NCI-H748 treated with DMSO at 0.1 percent for 48 hours (cell line): ENCODE data around the gene ATE1.
"Not testable (repeated sequence)": the region's sequence is repeated elsewhere in the genome, so short reads cannot be mapped to it uniquely, and the experiment has no call there.

ENCODE experiments used
- DNase-seq: peaks from one replicate; lab custom pipeline; 2025; lab: John Stamatoyannopoulos, UW

The ATE1 gene

DNA sequence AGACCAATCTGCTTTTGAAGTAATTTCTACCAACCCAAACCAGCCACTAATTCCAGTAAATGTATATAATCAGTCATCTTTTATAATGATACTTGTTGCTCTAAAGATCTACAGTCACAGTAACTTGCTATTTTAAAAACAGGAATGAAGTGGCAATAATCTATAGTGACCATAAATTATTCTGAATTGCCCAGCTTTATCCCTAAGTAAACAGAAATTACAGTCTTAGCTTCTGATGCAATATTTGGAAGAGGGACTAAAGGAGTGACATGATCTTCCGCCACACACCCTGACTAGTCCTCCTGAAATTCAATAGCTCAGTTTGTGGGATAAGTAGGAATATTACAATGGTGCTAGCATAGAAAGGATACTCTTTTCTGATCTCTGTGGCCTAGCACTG lies 96.1 kb downstream of the ATE1 start:
- no peak for DNase-seq

DNA sequence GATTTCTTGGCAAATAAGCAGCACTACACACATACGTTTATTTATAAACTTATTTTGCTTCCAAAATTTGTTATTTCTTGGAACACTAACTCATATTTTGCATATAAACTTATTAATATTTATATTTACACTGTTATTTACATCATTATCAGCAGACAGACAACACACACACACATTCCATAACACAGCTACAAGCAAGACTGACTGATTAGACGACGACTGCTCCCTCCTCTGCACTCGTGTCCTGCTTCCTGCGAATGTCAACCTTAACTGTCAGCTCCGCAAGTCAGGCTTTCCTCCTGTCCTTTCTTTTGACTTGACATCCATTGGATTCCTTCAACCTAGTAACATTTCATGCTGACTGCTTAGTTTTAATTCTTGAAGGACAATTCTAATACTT lies 96.6 kb downstream of the ATE1 start:
- no peak for DNase-seq

DNA sequence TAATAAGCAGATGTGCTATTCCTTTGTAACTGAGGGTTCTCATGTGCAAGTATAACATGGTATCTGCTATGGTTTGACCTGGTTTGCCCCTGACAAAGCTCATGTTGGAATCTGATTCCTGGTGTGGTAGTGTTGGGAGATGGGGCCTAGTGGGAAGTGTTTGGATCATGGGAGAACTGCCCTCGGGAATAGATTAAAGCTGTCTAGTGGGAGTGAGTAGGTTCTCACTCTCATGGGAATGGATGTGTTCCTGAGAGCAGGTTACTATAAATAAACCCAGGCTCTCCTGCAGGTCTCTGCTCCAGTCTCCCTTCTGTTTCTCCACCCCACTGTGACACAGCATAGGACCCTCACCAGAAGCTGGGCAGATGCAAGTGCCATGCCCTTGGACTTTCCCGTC lies 97.7 kb downstream of the ATE1 start:
- DNase-seq, result no peak

DNA sequence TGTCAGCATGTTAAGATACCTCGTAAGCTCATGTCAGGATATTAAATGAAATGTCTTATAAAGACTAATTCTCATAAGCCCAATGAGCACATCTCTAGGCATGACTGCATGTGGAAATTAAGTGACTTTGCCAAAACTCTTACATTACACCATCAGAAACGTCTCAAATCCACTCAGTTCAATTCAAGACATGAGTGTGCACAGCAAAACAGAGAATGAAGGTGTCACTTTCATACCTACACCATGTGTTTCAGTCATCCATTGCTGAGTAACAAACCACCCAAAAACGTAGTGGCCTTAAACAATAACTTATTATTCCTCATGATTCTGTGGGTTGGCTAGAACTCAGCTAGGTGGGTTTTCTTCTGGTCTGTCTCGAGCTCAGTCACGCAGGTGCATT lies 99.8 kb downstream of the ATE1 start:
- no peak for DNase-seq

DNA sequence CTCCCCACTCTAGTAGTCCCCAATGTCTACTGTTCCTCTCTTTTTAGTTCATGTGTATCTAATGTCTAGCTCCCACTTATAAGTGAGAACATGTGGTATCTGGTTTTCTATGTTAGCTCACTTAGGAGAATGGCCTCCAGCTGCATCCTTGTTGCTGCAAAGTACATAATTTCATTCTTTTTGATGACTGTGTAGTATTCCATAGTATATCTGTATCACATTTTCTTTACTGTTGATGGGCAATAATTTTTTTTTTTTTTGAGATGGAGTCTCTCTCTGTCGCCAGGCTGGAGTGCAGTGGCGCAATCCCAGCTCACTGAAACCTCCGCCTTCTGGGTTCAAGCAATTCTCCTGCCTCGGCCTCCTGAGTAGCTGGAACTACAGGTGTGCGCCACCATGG lies 101.1 kb downstream of the ATE1 start:
- DNase-seq, result not testable (repeated sequence)

DNA sequence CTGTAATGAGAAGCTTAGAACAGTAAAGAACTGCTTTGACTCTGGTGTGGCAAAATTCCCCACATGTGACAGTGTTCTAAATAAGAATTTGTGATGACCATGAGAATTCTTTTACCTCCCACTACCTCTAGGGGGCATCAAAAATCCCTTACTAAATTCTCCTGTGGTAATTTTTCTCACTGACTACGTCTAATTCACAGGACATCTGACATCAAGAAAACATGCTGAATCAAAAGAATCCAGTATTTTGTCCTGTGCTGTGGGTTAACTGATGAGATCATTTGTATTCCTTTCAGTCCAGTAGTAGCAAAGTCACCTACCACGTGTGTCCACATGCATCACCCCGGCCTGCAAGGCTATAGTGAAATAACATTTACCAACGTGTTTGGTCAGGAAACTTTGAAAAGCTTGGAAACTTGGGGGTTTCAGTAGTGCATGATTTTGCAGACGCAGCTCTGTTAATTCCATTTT lies 103.8 kb downstream of the ATE1 start:
- no peak for DNase-seq

DNA sequence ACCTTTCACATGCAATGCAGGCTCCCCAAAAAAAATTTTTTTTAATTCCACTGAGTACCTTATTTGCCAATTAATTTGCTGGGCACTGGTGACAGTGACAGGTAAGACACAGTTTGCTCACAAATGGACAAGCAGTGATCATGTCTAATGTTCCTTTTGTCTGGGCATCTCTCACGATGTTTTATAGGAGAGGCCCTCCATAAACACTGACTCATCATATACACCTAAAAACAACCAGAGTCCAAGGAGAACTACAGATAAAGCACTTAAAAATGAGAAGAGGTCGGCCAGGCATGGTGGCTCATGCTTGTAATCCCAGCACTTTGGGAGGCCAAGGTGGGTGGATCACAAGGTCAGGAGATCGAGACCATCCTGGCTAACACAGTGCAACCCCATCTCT lies 105.1 kb downstream of the ATE1 start:
- no peak for DNase-seq

DNA sequence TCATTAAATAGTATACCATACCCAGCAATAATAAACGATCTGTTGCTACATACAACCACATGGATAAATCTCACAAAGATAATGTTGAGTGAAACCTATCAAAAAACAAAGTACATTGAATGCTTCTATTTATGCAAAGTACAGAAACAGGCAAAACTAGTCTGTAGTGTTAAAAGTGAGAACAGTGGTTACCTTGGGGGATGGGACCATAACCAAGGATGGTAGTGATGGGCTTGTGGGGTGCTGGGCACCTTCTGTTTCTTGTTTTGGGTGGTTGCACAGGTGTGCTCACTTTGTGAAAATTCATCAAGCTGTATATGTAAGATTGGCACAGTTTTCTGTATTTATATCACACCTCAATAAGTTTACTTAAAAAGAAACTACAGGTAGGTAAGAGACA lies 105.7 kb downstream of the ATE1 start:
- no peak for DNase-seq

DNA sequence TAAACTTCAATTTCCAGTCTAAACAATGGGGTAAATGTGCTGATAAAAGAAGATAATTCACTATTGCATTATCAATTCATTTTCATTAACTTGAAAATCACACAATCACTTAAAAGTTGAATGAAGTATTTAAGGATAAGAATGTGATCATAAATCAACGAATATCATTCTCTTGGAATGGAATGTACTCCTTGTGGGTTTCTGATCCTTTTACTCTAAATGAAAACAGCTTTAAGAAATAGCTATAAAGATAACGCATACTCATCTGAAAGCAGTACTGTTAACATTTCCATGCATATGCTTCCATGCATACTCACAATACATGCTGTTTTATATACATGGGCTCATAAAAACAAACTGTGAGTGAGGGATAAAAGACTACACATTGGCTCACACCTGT lies 108.8 kb downstream of the ATE1 start:
- DNase-seq, result no peak

DNA sequence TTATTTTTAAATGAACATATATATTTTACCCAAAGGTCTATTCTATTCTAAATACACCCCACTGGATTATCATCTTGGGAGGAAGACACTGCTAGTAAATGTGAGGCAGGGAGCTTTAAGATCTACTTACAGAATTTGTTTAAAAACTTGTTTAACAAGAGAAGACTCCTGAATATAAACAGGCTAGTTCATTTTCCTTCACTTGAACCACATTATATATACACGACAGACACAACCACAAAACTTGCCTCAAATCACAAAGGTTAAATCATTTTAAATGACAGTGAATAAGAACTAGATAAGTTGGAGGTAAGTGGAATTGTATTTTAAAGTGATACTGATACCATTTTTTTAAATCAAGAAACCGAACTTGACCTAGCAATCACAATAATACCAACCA lies 109.2 kb downstream of the ATE1 start:
- DNase-seq, result no peak

DNA sequence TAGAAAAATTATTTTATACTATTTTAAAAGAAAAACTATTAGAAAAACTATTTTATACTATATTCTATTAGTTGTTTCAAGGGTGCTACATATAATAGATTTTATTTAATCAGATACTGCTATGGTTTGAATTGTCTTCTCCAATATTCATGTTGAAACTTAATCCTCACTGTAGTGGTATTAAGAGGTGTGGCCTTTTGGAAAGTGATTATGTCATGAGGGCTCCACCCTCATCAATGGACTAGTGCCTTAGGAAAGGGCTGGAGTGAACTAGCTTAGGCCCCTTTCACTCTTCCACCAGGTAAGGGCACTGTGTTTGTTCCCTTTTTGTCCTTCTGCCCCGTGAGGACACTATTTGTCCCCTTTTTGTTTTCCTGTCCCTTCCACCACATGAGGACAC lies 111.6 kb downstream of the ATE1 start:
- no peak for DNase-seq

DNA sequence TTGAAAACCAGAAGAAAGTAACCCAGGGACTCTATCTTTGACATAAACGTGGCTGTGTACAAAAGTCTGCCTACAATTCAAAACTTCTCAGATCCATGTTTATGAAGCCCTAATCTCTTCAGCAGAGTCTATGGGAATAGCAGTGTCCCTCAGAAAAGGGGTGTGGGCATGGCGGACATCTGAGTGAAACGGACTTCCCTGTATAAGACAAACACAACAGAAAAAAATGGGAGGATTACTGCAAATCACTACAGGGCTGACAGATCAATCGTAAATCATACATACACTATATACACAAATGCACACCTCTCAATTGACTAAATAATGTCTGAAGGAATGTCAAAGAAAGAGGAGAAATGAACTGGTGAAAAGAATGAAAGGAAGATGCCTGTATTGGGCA lies 114.0 kb downstream of the ATE1 start:
- DNase-seq, result no peak

DNA sequence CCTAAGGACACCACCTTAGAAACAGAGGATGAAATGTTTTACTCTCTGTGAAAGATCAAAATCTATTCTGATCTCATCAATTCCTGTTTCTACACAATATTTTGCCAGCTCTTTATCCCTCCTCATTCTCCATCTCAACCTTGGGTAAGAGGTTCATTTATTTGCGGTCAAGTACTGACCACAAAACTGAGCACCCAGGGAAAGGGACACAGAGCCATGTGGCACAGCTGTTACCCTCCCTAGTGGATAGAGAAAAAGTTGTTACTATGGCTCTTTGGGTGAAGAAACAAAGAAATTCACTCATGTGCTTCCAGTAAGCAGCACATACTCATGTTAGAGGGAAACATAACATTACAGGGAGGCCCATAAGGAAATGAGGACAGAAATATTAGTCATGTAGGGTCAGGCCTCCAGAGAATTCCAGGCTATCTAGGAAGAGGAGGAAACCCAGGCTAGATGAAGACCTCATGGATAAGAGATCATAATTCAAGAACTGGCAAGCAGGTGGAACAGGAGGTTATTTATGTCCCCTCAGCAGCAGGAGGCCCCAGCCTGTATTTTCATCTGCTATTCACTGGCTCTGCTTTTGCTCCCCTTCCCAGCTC lies 114.5 kb downstream of the ATE1 start:
- DNase-seq, result no peak

DNA sequence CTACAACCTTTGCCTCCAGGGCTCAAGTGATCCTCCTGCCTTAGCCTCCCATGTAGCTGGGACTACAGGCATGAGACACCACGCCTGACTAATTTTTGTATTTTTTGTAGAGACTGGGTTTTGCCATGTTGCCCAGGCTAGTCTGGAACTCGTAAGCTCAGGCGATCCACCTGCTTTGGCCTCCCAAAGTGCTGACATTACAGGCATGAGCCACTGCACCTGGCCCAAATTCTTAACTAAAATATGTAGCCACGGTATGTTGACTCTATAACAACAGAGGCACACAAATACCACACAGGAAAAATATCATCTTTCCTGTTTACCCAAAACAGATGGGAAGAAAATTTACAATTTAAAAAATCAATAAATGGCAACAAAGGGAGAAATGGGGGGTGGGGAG lies 115.8 kb downstream of the ATE1 start:
- DNase-seq, result no peak

DNA sequence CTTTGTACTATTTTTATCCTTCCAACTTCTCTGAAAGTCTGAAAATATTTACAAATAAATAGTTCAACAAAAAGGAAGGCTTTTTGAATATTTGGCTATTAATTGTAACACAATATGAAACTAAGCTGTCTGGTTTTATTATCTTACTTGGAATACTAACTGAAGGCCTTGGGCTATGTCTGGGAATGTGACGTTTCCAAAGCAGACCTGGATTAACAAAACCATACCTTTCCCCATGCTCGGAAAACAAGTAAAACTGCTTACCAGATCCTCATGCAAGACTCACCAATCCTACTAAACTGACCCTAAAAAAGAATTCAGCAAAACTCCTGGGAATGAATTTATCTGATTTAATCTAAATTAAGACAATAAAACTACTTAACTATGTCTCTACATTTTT lies 116.4 kb downstream of the ATE1 start:
- no peak for DNase-seq

DNA sequence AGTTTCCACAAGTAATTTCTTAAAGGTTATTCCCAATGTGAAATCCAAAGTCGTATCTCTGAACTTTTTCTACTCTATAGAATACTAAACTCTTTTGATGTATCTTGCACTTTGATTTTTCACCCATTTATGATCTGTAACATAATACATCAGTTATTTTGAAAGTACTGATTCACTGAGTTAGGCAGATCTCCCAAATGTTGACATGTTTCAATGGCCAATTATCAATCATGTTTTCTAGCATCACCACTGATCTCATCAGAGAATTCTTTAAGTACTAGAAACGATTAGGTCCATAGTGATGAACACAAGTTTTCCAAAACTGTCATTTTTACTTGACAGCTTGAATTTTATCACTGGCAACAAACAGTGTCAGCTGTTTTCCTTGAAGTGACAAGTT lies 119.0 kb downstream of the ATE1 start:
- no peak for DNase-seq

DNA sequence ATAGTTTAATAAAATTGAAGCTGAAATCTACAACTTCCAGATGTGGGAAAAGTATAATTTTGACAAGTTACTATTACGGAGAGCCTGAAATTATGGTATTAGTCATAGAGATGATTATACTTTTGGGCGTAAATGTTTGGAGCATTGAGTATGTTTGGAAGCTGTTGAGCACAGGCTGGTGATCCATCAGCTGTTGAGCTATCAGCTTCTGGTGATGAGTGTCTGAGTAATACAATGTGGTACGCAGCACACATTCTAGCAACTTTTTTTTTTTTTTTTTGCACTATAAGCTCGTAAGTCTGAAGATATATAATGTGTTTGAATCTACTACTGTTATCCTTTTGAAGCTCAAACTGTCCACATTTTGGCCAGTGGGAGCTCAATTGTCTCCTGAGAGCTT lies 123.4 kb downstream of the ATE1 start:
- DNase-seq, result no peak

DNA sequence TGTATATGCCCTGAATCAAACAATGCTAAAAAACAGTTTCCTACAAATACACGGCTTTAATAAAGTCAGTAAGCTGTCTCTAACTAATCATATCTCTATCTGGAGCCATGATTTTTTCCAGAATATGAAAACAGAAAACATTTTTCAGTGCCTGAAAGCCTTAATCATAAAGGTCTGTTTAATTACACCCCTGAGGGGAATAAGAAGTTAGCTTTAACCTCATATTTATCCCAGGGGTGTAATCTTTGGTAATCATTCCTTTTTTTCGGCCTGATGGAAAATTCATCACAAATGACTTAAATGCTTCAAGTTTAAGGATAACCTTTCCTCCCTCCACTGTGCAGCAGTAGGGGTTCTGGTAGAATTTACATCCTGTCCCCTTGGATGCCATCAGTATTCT lies 124.2 kb downstream of the ATE1 start:
- no peak for DNase-seq

DNA sequence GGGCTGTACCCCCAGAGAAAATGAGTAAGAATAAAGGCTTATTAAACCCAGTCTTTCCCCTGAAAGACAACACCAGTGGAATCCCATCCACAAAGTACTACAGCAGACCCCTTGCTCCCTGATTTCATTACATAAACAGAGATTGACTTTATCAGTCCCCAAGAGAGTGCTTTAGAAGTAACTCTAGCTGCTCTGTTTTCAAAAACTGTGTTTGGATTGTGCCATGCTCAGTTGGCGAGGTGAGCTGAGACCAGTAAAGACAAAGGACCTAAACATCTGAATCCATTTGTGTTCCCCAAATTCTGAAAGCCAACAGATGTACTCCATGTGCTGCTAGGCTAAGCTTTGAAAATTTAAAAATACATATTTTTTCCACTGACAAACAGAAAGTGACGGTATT lies 127.0 kb downstream of the ATE1 start:
- no peak for DNase-seq

DNA sequence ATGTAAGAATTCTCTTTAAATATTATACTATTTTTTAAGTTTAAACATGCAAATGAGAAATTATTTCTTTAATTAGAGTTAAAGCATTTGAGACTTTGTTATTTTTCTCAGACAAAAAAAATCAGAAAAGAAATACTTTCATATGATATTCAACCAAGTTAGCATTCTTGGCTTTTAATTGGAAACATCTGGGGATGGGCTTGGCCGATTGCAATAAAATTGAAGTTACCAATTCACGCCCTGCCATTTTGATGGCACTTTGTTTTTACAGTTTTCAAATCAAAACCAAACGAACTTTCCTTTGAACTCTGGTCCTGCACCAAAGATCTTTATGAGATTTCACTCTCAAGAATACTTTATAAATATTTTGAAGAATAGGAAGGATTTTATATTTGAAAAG lies 127.7 kb downstream of the ATE1 start:
- DNase-seq, result no peak

DNA sequence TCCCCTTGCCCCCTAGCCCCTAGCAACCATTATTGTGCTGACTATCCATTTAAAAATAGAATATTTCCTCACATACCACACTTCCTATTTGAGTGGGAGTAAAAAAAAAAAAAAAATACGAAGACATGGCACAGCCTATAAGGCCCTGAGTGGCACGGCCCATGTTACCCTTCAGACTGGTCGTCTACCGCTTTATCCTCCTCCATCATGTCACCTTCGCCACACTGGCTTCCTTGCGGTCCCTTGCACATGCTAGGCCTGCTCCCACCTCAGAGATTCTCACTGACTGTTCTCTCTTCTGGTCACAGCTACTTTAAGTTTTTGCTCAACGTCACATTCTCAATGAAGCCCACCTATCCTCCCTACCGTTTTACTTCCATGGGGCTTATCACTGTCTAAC lies 130.3 kb downstream of the ATE1 start:
- DNase-seq, result no peak

DNA sequence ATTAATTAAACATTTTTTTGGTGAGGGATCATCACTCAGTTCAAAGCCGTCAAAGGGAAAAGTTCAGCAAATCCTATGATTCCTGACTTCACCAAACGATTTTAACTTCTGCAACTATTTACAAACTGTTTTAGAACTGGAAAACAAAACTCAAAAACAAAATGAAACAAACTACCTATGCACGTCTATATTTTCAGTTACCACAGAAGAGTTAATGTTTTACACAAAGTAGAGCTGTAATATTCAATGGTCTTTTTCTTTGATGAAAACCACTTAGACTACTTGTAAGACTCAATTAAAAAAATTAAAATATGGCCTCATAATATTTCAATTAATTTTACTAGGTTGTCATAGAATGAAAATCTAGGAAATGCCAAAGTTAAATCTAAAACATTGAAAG lies 131.5 kb downstream of the ATE1 start:
- no peak for DNase-seq

DNA sequence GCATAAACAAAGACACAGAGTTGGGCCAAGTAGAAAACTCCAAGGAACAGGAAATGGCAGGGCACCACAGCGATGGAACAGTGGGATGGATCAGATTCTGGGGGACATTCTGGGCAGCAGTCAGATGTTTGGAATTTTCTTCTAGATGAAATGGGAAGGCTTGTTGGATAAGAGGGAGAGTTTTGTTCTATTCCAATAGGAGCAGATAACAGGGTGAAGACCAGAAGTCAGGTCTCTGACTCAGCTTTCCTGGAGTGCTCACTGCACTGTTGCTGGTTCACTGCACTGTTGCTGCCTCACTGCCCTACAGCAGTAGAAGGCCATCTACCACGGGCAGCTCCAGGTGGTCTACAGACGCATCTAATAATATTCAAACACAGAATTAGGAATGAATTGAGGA lies 135.6 kb downstream of the ATE1 start:
- no peak for DNase-seq

DNA sequence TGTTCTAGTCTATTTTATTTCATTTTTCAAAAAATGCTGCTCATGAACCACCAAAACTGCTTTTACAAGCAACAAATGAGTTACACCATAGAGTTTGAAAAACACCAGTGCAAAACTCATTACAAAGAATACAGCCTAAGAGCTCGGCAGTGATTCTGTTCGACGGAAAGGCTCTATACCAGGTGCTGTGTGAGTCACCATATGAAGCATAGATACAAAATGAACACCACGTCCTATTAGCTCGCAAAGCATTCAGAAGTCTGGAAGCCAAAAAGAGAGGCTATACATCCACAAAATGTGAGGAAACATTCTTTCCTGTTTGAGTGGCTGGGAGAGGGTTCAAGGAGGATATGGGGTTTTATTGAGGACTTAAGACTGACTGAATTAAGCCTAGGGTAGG lies 136.1 kb downstream of the ATE1 start:
- no peak for DNase-seq

DNA sequence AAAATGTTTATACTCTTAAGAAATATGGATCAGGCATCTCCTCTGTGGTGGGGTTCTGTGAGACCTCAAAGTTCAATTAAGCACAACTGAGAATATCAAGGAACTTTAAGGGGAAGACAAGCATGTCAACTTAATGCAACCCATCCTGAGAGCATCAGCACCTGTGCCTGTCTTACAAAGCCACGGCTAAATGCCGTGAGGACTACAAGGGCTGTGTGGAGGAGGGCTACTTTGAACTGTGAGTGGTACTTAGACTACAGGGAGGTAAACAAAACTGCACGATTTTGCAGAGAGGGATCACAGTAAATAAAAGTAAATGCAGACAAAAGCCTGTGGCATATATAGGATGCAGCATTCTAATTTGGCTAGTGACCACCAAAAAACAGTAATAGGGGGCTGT lies 139.1 kb downstream of the ATE1 start:
- no peak for DNase-seq
